Left ventricle myocardium inferior (tissue), 1 donor: Measurements from ENCODE around the gene SAMD10. TPM values are rescaled to one million over a fixed set of nuclear protein-coding genes. Genes with fewer than 3 reads are reported as not detected.

Experiments
- DNase-seq: peaks from one replicate; pipeline ENCODE4 v3.0.0-alpha.2; 2020
- H3K27ac ChIP-seq: fragments of 200-600 bp; replicated peaks from 2 replicates; pipeline ENCODE4 v1.8.0; 2021
- H3K27me3 ChIP-seq: fragments of 200-600 bp; 2 replicates; pipeline ENCODE4 v1.8.0; 2021; ENCODE audit warnings: low read depth
- H3K36me3 ChIP-seq: fragments of 200-600 bp; 2 replicates; pipeline ENCODE4 v1.8.0; 2021
- H3K4me1 ChIP-seq: fragments of 200-600 bp; 2 replicates; pipeline ENCODE4 v1.8.0; 2021
- H3K4me3 ChIP-seq: fragments of 200-600 bp; 2 replicates; pipeline ENCODE4 v1.8.0; 2021; ENCODE audit warnings: mild to moderate bottlenecking, moderate library complexity
- H3K9me3 ChIP-seq: fragments of 200-600 bp; replicated peaks from 2 replicates; pipeline ENCODE4 v1.8.0; 2021
- intact Hi-C: fragments of 100-400 bp; cut with micrococcal nuclease; formaldehyde crosslinking; loops from one replicate; pipeline ENCODE4 v1.11.0; 2022
- total RNA-seq: library from RNA; stranded (reverse); fragmentation: NEBNext Ultra II Directional; extraction: Animal tissue kit (Norgen Biotek cat#: 25700); gene quantifications from one replicate; pipeline ENCODE4 v1.2.1, GENCODE V29; 2021
- TF ChIP-seq, protein P1 (sequence below): fragments of 200-600 bp; IDR thresholded peaks from 2 replicates; pipeline ENCODE4 v1.8.0; 2021; ENCODE audit warnings: antibody characterized with exemption, mild to moderate bottlenecking, borderline replicate concordance
- donor health status: DM: no; HTN: yes; CAD: no; lungs with severe emphysema.

Gene SAMD10
- total RNA-seq, 1 donor from 2014 or later, result 5.6 TPM

DNA sequence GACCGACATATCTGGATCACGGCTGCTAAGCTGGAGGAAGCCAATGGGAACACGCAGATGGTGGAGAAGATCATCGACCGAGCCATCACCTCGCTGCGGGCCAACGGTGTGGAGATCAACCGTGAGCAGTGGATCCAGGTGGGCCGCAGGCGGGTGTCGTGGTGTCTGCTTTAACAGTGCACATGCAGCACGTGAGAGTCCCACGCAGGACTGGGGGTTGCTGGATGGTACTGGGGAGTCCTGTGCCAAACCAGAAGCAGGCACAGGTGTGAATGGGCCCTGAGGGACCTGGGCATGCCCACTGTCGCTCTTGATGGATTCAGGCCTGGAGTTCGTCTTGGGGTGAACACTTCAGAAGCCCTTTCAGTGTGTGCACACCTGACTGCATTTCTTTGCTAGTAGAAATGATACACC, 31.9 kb upstream of the SAMD10 start:
- Histone ChIP-seq H3K36me3 (peaks cover 85% of the 10 kb centered on the region), H3K27me3 (no peaks in the 10 kb centered on the region), H3K4me3 (no peak overlapping the region), H3K4me1 (peaks cover 14% of the 10 kb centered on the region), H3K9me3 (no peaks in the 10 kb centered on the region), H3K27ac (no peak overlapping the region)
- no peak for DNase-seq
- TF ChIP-seq, protein P1, sequence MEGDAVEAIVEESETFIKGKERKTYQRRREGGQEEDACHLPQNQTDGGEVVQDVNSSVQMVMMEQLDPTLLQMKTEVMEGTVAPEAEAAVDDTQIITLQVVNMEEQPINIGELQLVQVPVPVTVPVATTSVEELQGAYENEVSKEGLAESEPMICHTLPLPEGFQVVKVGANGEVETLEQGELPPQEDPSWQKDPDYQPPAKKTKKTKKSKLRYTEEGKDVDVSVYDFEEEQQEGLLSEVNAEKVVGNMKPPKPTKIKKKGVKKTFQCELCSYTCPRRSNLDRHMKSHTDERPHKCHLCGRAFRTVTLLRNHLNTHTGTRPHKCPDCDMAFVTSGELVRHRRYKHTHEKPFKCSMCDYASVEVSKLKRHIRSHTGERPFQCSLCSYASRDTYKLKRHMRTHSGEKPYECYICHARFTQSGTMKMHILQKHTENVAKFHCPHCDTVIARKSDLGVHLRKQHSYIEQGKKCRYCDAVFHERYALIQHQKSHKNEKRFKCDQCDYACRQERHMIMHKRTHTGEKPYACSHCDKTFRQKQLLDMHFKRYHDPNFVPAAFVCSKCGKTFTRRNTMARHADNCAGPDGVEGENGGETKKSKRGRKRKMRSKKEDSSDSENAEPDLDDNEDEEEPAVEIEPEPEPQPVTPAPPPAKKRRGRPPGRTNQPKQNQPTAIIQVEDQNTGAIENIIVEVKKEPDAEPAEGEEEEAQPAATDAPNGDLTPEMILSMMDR, result no peak
- intact Hi-C loops, result no loop called here

DNA sequence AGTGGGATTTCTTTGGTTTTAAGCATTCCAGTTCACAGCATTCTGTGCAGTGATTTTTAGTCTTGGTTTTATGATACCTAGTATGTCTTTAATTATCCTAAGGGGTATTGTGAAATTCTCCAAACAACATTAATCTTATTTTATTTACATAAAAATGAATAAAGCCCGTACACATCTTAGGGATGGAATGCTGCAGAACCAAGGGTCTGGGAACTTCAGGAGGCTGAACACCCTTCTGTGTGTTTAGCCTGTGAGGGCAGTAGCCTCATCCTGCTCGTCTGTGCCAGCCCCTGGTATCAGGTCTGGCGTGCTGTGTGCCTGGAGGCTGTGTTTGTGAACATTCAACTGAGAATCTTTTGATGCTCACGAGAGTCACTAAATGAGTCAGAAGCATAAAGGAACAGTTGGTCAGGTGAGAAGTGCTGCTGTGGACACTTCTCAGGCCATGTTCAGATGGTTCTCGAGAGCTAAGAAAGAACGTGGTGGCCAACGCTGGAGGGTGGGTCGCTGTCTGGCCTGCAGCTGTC, 31.3 kb upstream of the SAMD10 start:
- Histone ChIP-seq H3K36me3 (peaks cover 86% of the 10 kb centered on the region), H3K27ac (no peak overlapping the region), H3K27me3 (no peaks in the 10 kb centered on the region), H3K9me3 (no peaks in the 10 kb centered on the region), H3K4me3 (no peak overlapping the region), H3K4me1 (peaks cover 14% of the 10 kb centered on the region)
- intact Hi-C loops, result no loop called here
- no peak for DNase-seq
- TF ChIP-seq, protein P1, result no peak

DNA sequence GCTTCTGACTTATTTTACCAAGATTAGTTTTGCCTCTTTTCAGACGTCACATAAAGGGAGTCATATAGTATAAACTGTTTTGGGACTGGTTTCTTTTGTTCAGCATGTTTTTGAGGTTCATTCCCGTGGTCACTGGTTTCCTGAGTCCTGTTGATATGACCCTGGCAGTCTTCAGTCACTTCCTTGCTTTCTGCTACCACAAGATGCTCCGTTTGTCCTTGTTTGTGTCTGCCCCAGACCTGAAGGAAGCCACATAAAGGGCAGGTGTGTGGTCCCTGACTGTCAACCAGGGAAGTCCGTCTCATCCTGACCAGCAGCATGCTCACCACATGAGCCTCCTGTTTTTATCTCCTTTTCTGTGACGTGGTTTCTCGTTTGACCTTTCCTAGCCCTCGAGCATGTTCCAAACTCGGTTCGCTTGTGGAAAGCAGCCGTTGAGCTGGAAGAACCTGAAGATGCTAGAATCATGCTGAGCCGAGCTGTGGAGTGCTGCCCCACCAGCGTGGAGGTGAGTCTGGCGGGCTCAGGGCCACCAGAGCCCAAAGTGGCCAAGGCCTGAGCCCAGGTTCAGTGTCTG, 30.5 kb upstream of the SAMD10 start:
- H3K27ac ChIP-seq, result no peak overlapping the region
- no peak overlapping the region for H3K4me3 ChIP-seq
- intact Hi-C loops, result no loop called here
- H3K9me3 ChIP-seq, result no peaks in the 10 kb centered on the region
- H3K36me3 ChIP-seq, result peaks cover 86% of the 10 kb centered on the region
- no peak for DNase-seq
- TF ChIP-seq, protein P1, result no peak
- no peaks in the 10 kb centered on the region for H3K27me3 ChIP-seq
- peaks cover 20% of the 10 kb centered on the region for H3K4me1 ChIP-seq

DNA sequence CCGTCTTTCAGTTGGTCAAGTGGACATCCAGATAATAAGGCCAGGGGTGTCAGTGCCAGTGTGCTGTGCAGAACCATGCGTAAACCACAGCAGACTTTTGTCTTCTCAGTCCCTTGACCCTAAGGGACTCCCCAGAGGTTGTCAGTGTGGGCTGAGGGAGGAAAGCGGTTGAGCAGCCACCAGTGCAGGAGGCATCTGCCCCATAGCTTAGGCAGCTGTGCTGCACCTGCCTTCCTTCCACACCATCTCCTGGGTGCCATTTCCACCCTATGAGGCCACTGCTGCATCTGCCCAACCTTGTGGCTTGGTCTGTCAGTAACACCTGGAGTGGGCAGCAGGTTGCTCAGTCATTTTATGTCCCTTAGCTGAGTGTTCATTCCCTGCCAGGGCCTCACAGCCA, 27.5 kb upstream of the SAMD10 start:
- no peak for DNase-seq
- intact Hi-C loops, result no loop called here
- H3K36me3 ChIP-seq, result peaks cover 94% of the 10 kb centered on the region

DNA sequence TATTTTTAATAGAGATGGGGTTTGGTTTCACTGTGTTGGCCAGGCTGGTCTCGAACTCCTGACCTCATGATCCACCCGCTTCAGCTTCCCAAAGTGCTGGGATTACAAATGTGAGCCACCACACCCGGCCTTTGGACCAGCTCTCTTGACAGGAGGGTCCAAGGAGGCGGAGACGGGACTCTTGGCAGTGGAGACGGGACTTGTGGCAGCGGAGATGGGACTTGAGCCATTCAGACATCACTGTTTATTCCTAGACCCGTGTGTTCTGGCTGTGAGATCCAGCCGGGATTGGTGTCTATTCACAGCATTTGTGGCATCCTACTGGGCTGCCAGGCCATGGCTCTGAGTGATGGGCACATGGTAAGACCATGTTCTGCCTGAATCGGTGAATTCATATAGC, 27.0 kb upstream of the SAMD10 start:
- no peaks in the 10 kb centered on the region for H3K27me3 ChIP-seq
- peaks cover 32% of the 10 kb centered on the region for H3K4me1 ChIP-seq
- no peak for DNase-seq
- peaks cover 96% of the 10 kb centered on the region for H3K36me3 ChIP-seq
- H3K4me3 ChIP-seq, result no peak overlapping the region
- TF ChIP-seq, protein P1, result no peak
- H3K9me3 ChIP-seq, result no peaks in the 10 kb centered on the region
- H3K27ac ChIP-seq, result no peak overlapping the region
- intact Hi-C loops, result no loop called here

More for the DNA sequence above, 27.5 kb upstream of the SAMD10 start:
- TF ChIP-seq, protein P1, result no peak
- H3K27me3 ChIP-seq, result no peaks in the 10 kb centered on the region
- H3K4me3 ChIP-seq, result no peak overlapping the region
- no peaks in the 10 kb centered on the region for H3K9me3 ChIP-seq
- H3K27ac ChIP-seq, result no peak overlapping the region
- peaks cover 32% of the 10 kb centered on the region for H3K4me1 ChIP-seq
